Ovary (tissue), 3 donors: ENCODE measurements around the gene LRMDA.

Source experiments
- CTCF ChIP-seq, 3 donors: fragments of 450-650 bp in 2 of 3; fragments of 200-600 bp in 1 of 3; IDR thresholded peaks; one replicate each; pipeline versions ENCODE4 v1.5.1 to v1.8.0; 2016 to 2022; ENCODE audit warnings: antibody characterized with exemption in 3 of 3, mild to moderate bottlenecking in 1 of 3
- EP300 ChIP-seq: sonication (generic); formaldehyde crosslinking; IDR thresholded peaks from one replicate; pipeline ENCODE4 v1.6.1; 2017; ENCODE audit warnings: antibody characterized with exemption
- POLR2A ChIP-seq: fragments of 450-650 bp; IDR thresholded peaks from one replicate; pipeline ENCODE4 v1.6.1; 2017; ENCODE audit warnings: antibody characterized with exemption, mild to moderate bottlenecking, moderate library complexity
- donor health status: DM: no; HTN: no; CAD: no.

- no peak for TF ChIP-seq CTCF (IDR thresholded peaks at IDR 0.05)
- TF ChIP-seq POLR2A: no peak
- TF ChIP-seq EP300: no peak
These were observed 1112.2 kb downstream of the LRMDA start for GRCh38 chr10:76543655-76544054.
